Bronchial epithelial cell (primary cell): ENCODE results near the gene SLC5A4. TPM values are rescaled to one million over a fixed set of nuclear protein-coding genes. Genes with fewer than 3 reads are reported as not detected.
"Not testable (repeated sequence)": the region's sequence is repeated elsewhere in the genome, so short reads cannot be mapped to it uniquely, and the experiment has no call there.

Experiments
- DNase-seq: peaks from one replicate; pipeline ENCODE4 v3.0.0-alpha.2; 2010; ENCODE audit warnings: low read depth
- FAIRE-seq: peaks from 2 replicates; lab custom pipeline; 2011; peaks lifted over from hg19 to GRCh38; lab: Jason Lieb, UNC
- H3K27me3 ChIP-seq: 2 replicates; pipeline ENCODE4 v1.5.1; 2011; ENCODE audit warnings: low read length; ENCODE audit not compliant: control insufficient read depth, insufficient read depth
- H3K36me3 ChIP-seq: 2 replicates; pipeline ENCODE4 v1.5.1; 2011; ENCODE audit warnings: low read length; ENCODE audit not compliant: control insufficient read depth, insufficient read depth
- H3K4me3 ChIP-seq: 2 replicates; pipeline ENCODE4 v1.5.1; 2011; ENCODE audit warnings: mild to moderate bottlenecking, low read depth, low read length, control low read depth
- total RNA-seq: library from RNA; depleted of rRNA; stranded (reverse); fragments of >200 nt; gene quantifications from 2 replicates; pipeline ENCODE4 v1.2.1, GENCODE V29; 2014
- TF ChIP-seq, protein P1 (sequence below): IDR thresholded peaks from 2 replicates; pipeline ENCODE4 v1.5.1; 2011; ENCODE audit warnings: mild to moderate bottlenecking, moderate library complexity, low read length, control low read depth, inconsistent platforms; ENCODE audit not compliant: insufficient read depth, severe bottlenecking

Gene SLC5A4
- total RNA-seq, 1 donor from 2014 or later = not detected

DNA sequence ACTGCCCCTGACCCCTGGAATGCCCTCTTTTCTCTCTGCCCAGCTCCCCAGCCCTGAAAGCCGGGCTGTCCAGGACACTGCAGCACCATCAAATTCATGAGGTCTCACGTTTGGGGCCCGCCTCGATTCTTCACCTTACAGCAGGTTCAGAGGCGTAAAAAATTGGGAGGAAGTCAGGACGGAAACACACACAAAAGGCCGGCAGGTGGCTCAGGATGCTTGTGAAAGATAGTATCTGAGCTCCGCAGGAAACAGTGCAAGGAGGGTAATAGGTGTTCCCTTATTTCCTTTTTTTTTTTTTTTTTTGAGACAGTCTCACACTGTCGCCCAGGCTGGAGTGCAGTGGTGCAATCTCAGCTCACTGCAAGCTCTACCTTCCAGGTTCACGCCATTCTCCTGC is 54.4 kb downstream of the SLC5A4 start:
- TF ChIP-seq, protein P1, sequence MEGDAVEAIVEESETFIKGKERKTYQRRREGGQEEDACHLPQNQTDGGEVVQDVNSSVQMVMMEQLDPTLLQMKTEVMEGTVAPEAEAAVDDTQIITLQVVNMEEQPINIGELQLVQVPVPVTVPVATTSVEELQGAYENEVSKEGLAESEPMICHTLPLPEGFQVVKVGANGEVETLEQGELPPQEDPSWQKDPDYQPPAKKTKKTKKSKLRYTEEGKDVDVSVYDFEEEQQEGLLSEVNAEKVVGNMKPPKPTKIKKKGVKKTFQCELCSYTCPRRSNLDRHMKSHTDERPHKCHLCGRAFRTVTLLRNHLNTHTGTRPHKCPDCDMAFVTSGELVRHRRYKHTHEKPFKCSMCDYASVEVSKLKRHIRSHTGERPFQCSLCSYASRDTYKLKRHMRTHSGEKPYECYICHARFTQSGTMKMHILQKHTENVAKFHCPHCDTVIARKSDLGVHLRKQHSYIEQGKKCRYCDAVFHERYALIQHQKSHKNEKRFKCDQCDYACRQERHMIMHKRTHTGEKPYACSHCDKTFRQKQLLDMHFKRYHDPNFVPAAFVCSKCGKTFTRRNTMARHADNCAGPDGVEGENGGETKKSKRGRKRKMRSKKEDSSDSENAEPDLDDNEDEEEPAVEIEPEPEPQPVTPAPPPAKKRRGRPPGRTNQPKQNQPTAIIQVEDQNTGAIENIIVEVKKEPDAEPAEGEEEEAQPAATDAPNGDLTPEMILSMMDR = no peak
- H3K36me3 ChIP-seq = no peaks in the 10 kb centered on the region
- no peak overlapping the region for H3K4me3 ChIP-seq
- DNase-seq (no peak), FAIRE-seq (no peak)
- H3K27me3 ChIP-seq = peaks cover 5% of the 10 kb centered on the region

DNA sequence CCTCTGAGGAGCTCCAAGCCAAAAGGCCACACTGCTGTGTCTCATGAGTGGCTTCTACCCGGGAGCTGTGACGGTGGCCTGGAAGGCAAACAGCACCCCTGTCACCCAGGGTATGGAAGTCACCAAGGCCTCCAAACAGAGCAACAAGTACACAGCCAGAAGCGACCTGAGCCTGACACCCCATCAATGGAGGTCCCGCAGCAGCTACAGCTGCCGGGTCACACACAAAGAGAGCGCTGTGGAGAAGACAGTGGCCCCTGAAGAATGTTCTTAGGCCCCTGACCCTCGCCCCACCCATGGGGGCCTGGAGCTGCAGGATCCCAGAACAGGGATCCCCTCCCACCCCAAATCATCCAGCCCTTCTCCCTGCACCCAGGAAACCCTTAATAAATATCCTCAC is 55.2 kb downstream of the SLC5A4 start:
- no peaks in the 10 kb centered on the region for H3K36me3 ChIP-seq
- TF ChIP-seq, protein P1 = no peak
- no peak overlapping the region for H3K4me3 ChIP-seq
- H3K27me3 ChIP-seq = peaks cover 5% of the 10 kb centered on the region
- no peak for DNase-seq
- peak; percentile 92 for FAIRE-seq

DNA sequence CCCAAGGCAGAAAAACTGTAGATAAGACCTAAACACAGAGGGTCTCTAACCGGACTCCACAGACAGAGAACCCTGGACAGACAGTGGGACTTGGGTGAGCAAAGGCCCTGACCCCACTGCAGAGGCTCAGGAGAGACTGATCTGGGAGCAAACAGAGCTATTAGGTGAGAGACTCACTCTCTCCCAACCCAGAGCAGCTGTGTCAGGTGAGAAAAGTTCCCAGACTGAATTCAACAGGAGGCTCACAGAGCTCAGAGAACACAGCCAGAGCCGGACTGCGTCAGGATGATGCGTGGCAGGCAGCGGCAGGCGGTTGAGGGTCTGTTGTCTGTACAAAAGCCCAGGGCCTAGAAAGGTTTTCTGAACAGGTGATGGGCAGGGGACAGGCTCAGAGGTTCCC is 55.8 kb downstream of the SLC5A4 start:
- DNase-seq = no peak
- Histone ChIP-seq H3K36me3 (no peaks in the 10 kb centered on the region), H3K4me3 (no peak overlapping the region), H3K27me3 (peaks cover 5% of the 10 kb centered on the region)
- FAIRE-seq = no peak
- TF ChIP-seq, protein P1 = no peak

DNA sequence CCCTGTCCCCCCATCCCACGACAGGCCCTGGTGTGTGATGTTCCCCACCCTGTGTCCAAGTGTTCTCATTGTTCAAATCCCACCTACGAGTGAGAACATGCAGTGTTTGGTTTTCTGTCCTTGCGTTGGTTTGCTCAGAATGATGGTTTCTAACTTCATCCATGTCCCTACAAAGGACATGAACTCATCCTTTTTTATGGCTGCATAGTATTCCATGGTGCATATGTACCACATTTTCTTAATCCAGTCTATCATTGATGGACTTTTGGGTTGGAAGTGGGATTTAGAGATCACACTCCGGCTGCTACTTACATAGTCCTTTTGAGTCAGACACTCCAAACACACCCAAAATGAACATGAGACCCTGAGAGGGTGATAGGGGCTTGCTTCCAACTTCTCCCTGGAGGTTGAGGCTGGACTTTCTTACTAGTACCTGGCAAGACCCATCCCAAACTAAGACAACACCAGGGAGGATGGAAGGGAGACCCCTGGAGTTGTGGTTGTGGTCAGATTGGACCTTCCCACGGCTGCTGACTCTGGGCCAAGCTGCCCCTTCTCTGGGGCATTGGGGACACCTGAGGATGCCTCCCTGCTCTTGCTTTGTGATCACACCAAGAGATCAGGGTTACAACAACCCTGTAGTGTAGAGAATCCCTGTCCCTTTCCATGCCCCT is 57.5 kb downstream of the SLC5A4 start:
- peak; percentile 86 for FAIRE-seq
- H3K36me3 ChIP-seq, DNase-seq, H3K4me3 ChIP-seq, H3K27me3 ChIP-seq: not testable (repeated sequence)

DNA sequence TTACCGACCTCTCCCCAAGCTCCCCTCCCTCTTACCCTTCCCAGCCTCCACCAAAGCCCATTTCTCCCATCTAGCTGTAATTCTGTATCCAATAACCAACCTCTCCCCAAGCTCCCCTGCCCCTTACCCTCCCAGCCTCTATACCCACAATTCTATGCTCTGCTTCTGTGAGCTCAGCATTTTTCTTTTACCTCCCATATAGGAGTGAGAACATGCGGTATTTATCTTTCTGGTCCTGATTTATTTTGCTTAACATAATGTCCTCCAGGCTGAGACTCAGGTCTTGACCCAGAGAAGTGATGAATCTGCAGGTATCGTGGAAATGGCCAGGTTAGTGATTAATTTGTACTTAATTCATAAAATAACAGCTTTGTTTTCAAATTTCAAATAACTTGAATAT is 59.2 kb downstream of the SLC5A4 start:
- DNase-seq, FAIRE-seq: not testable (repeated sequence)

DNA sequence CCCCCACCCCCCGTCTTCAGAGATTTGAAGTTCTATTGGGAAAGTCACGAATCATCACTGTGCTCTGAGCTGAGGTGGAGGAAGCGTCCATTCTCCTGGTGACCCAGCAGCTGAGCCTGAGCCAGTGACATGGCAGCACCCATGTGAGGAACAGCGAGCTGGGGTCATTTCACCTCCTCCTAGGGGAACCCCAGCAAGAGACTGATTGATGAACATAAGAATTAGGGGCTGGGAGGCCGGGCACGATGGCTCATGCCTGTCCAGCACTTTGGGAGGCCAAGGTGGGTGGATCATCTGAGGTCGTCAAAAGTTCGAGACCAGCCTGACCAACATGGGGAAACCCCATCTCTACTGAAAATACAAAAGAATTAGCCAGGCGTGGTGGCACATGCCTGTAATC is 61.8 kb downstream of the SLC5A4 start:
- H3K36me3 ChIP-seq, H3K4me3 ChIP-seq, DNase-seq, FAIRE-seq, H3K27me3 ChIP-seq: not testable (repeated sequence)

More for the DNA sequence above, 59.2 kb downstream of the SLC5A4 start:
- H3K36me3 ChIP-seq, H3K4me3 ChIP-seq, H3K27me3 ChIP-seq: not testable (repeated sequence)

DNA sequence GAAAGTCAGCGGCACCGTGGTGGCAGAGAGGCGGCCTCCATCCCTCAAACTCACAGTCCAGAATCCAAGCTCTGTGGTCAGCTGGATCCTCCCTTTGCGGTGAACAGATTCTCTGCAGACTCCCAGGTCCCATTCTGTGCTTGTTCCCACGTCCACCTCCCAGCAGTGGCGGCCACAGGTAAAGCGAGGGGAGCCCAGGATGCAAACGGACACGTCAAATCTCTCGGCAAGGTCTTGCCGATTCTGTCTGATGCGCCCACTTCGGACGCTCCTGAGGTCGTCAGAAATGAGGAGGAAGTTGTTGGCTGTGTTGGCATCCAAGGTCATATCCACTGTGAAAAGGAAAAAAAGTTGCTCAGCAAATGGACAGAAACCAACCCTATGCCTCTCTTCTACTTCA is 64.1 kb downstream of the SLC5A4 start:
- not testable (repeated sequence) for DNase-seq, H3K4me3 ChIP-seq, FAIRE-seq, H3K36me3 ChIP-seq, H3K27me3 ChIP-seq

DNA sequence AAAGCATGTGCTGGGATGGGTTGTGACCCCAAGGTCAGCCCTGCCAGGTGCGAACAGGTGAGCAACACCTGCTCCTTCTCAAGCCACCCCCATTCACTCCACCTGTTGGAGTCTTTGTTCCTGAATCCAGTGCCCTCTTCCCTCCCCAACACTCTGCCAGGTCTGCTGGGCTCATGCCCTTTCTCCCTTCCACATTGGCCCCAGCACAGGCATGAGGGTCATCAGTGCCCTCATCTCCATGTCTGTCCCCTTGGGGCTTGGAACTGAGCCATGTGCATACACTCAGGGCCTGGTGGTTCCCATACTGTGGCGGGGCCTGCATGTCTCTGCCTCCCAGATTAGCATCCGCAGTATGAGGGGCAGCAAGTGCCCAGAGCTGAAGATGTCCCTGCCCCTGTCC is 69.3 kb downstream of the SLC5A4 start:
- no peaks in the 10 kb centered on the region for H3K36me3 ChIP-seq
- H3K4me3 ChIP-seq = no peak overlapping the region
- FAIRE-seq = no peak
- no peak for DNase-seq
- H3K27me3 ChIP-seq = no peaks in the 10 kb centered on the region
- TF ChIP-seq, protein P1 = no peak
